GM23338 (cell line): ENCODE data around the gene OASL. TPM values are rescaled to one million over a fixed set of nuclear protein-coding genes. Genes with fewer than 3 reads are reported as not detected.

Experiments used
- ATAC-seq: fragments of 200-7000 bp; cut with Tn5 transposase; 3 replicates; pipeline ENCODE4 v1.9.1; 2020
- DNase-seq: peaks from one replicate; pipeline ENCODE4 v3.0.0-alpha.2; 2015; ENCODE audit warnings: low spot score
- H2AFZ ChIP-seq: fragments of 200-600 bp; sonication (generic); 2 replicates; pipeline ENCODE4 v1.8.0; 2016; ENCODE audit warnings: antibody characterized with exemption, mild to moderate bottlenecking, moderate library complexity
- H3F3A ChIP-seq: fragments of 200-600 bp; sonication (generic); replicated peaks from 2 replicates; pipeline ENCODE4 v1.8.0; 2017; ENCODE audit warnings: antibody characterized with exemption, mixed run types, low read depth
- H3K27ac ChIP-seq: fragments of 200-600 bp; sonication (generic); 2 replicates; pipeline ENCODE4 v1.6.1; 2016; ENCODE audit warnings: low read depth
- H3K27me3 ChIP-seq: fragments of 200-600 bp; sonication (generic); 2 replicates; pipeline ENCODE4 v1.8.0; 2016; ENCODE audit warnings: mild to moderate bottlenecking, mixed run types, moderate library complexity; ENCODE audit not compliant: insufficient read depth
- H3K36me3 ChIP-seq: fragments of 200-600 bp; sonication (generic); 2 replicates; pipeline ENCODE4 v1.8.0; 2016; ENCODE audit warnings: mild to moderate bottlenecking; ENCODE audit not compliant: insufficient read depth
- H3K4me1 ChIP-seq: fragments of 200-600 bp; sonication (generic); 2 replicates; pipeline ENCODE4 v1.8.0; 2016; ENCODE audit warnings: mild to moderate bottlenecking, moderate library complexity; ENCODE audit not compliant: insufficient read depth
- H3K4me2 ChIP-seq: fragments of 200-600 bp; sonication (generic); 2 replicates; pipeline ENCODE4 v1.7.1; 2017; ENCODE audit warnings: mixed run types
- H3K4me3 ChIP-seq: fragments of 200-600 bp; sonication (generic); 2 replicates; pipeline ENCODE4 v1.6.1; 2016; ENCODE audit warnings: mixed run types
- H3K79me2 ChIP-seq: fragments of 200-600 bp; sonication (generic); replicated peaks from 2 replicates; pipeline ENCODE4 v1.8.0; 2017; ENCODE audit warnings: mild to moderate bottlenecking; ENCODE audit not compliant: insufficient read depth
- H3K9me2 ChIP-seq: fragments of 200-600 bp; sonication (generic); 2 replicates; pipeline ENCODE4 v1.8.0; 2017; ENCODE audit not compliant: insufficient read depth
- H4K20me1 ChIP-seq: fragments of 200-600 bp; sonication (generic); replicated peaks from 2 replicates; pipeline ENCODE4 v1.8.0; 2017; ENCODE audit warnings: mild to moderate bottlenecking; ENCODE audit not compliant: insufficient read depth
- H3K27ac Mint-ChIP-seq: 2 replicates; pipeline ENCODE4 v1.8.0; 2020; ENCODE audit warnings: inconsistent platforms, mild to moderate bottlenecking, moderate library complexity, mixed read lengths
- H3K27me3 Mint-ChIP-seq: 3 replicates; pipeline ENCODE4 v1.8.0; 2022; ENCODE audit warnings: low read depth, mild to moderate bottlenecking, moderate library complexity, mixed read lengths, inconsistent platforms; ENCODE audit not compliant: insufficient read depth, poor library complexity
- H3K36me3 Mint-ChIP-seq: 3 replicates; pipeline ENCODE4 v1.8.0; 2021; ENCODE audit warnings: low read depth, mild to moderate bottlenecking, inconsistent platforms, moderate library complexity, mixed read lengths
- H3K4me1 Mint-ChIP-seq: 3 replicates; pipeline ENCODE4 v1.8.0; 2020; ENCODE audit warnings: mild to moderate bottlenecking, inconsistent platforms, mixed read lengths
- H3K4me3 Mint-ChIP-seq: 3 replicates; pipeline ENCODE4 v1.8.0; 2021; ENCODE audit warnings: moderate library complexity, mild to moderate bottlenecking, inconsistent platforms, mixed read lengths
- H3K9me3 Mint-ChIP-seq: 3 replicates; pipeline ENCODE4 v1.8.0; 2020; ENCODE audit warnings: moderate library complexity, mild to moderate bottlenecking, inconsistent platforms, mixed read lengths
- CREB1 ChIP-seq: fragments of 250-450 bp; sonication (Bioruptor Pico); IDR thresholded peaks from 2 replicates; pipeline ENCODE4 v1.5.0; 2020; ENCODE audit warnings: low read depth, mild to moderate bottlenecking, moderate library complexity
- EZH2 ChIP-seq: fragments of 200-600 bp; sonication (generic); IDR thresholded peaks from one replicate; pipeline ENCODE4 v1.8.0; 2017; ENCODE audit warnings: antibody characterized with exemption, mild to moderate bottlenecking, low read depth; ENCODE audit not compliant: unreplicated experiment
- EZH2phosphoT487 ChIP-seq: fragments of 200-600 bp; sonication (generic); IDR thresholded peaks from one replicate; pipeline ENCODE4 v1.8.1; 2018; ENCODE audit warnings: antibody characterized with exemption; ENCODE audit not compliant: unreplicated experiment
- JUNB ChIP-seq: IDR thresholded peaks from one replicate; pipeline ENCODE4 v1.6.1; 2016; ENCODE audit warnings: antibody characterized with exemption; ENCODE audit not compliant: unreplicated experiment
- POLR2AphosphoS5 ChIP-seq: IDR thresholded peaks from 2 replicates; pipeline ENCODE4 v1.6.1; 2016; ENCODE audit warnings: antibody characterized with exemption, low read depth
- long read RNA-seq: library from polyadenylated mRNA; unstranded; transcript quantifications from one replicate; pipeline ENCODE4 v2.0.0, GENCODE V29; 2020; ENCODE audit not compliant: unreplicated experiment
- polyA plus RNA-seq: library from polyadenylated mRNA; unstranded; fragments of >200 nt; fragmentation: Nextera tagmentation; extraction: Ambion mirVana; gene quantifications from 2 replicates; pipeline ENCODE4 v1.2.1, GENCODE V29; 2016
- total RNA-seq: library from RNA; depleted of rRNA; stranded (reverse); fragments of >200 nt; shearing (Covaris generic); gene quantifications from 2 replicates; pipeline ENCODE4 v1.2.3, GENCODE V29; 2014; rRNA removed
- TF ChIP-seq, protein P1 (sequence below): fragments of 250-450 bp; sonication (Bioruptor Pico); IDR thresholded peaks from 2 replicates; pipeline ENCODE4 v1.5.0; 2020; ENCODE audit warnings: mild to moderate bottlenecking, moderate library complexity
- TF ChIP-seq, protein P2 (sequence below): IDR thresholded peaks from 2 replicates; pipeline ENCODE4 v1.6.1; 2016; ENCODE audit warnings: antibody characterized with exemption

OASL gene, protein sequence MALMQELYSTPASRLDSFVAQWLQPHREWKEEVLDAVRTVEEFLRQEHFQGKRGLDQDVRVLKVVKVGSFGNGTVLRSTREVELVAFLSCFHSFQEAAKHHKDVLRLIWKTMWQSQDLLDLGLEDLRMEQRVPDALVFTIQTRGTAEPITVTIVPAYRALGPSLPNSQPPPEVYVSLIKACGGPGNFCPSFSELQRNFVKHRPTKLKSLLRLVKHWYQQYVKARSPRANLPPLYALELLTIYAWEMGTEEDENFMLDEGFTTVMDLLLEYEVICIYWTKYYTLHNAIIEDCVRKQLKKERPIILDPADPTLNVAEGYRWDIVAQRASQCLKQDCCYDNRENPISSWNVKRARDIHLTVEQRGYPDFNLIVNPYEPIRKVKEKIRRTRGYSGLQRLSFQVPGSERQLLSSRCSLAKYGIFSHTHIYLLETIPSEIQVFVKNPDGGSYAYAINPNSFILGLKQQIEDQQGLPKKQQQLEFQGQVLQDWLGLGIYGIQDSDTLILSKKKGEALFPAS
- total RNA-seq, result not detected in 2 replicates
- polyA plus RNA-seq, result not detected in 2 replicates
- long read RNA-seq, result 0 reads

DNA sequence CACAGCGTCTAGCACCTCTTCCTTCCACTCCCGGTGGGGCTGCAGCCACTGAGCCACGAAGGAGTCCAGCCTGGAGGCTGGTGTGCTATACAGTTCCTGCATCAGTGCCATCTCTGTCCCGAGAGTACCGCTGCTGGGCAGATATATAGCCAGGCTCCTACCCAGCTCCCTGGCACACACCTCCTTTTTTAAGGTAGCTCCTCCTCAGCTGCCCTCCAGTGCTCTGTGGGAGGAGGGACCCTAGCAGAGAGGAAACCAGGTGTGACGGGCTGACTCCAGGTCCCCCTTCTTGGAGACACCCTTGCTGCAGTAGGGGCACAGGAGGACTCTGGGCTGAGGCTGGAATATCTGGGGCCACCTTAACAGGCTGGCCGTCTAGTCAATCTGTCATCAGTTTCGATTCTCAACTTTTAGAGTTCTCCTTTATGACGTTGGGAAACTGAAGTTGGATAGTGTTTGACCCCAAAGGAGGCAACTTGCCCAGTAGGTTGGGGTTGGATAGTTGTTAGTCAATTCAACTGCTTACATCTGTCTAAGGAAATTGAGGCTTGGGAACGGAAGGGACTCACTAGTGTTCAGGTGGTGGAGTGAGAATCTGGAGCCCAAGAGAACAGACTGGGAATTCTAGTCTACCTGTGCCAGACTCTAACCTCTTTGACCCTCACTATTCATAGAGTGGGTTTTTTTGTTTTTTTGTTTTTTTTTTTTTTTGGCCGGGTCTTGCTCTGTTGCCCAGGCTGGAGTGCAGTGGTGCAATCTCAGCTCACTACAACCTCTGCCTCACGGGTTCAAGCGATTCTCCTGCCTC lies at the start of gene OASL:
Gene OASL, minus strand, starts transcription at position 386 of the 808 bp plus-strand sequence. Its CDS starts 275 bp downstream, at position 111.
- no peaks in the 10 kb centered on the region for H3K36me3 ChIP-seq
- no peaks in the 10 kb centered on the region for H3F3A ChIP-seq
- DNase-seq (no peak), ATAC-seq (peak; percentile 28; the same call in 1 of the 3 replicates)
- H3K27ac ChIP-seq, result no peak within 1 kb of the TSS
- H3K4me1 ChIP-seq, result no peaks in the 10 kb centered on the region
- peak within 1 kb of the TSS; percentile 23 for H2AFZ ChIP-seq
- Mint-ChIP-seq H3K27me3 (peaks cover 7% of the 10 kb centered on the region), H3K4me1 (peaks cover 7% of the 10 kb centered on the region; the same call in 2 of the 3 replicates), H3K4me3 (no peak within 1 kb of the TSS), H3K27ac (no peak within 1 kb of the TSS), H3K36me3 (no peaks in the 10 kb centered on the region), H3K9me3 (no peaks in the 10 kb centered on the region)
- H3K79me2 ChIP-seq, result no peaks in the 10 kb centered on the region
- no peaks in the 10 kb centered on the region for H3K9me2 ChIP-seq
- H3K4me2 ChIP-seq, result no peak within 1 kb of the TSS
- no peak within 1 kb of the TSS for H3K4me3 ChIP-seq
- no peaks in the 10 kb centered on the region for H4K20me1 ChIP-seq
- TF ChIP-seq POLR2AphosphoS5 (no peak), CREB1 (no peak), EZH2 (no peak), JUNB (no peak), EZH2phosphoT487 (no peak)
- TF ChIP-seq, protein P1, sequence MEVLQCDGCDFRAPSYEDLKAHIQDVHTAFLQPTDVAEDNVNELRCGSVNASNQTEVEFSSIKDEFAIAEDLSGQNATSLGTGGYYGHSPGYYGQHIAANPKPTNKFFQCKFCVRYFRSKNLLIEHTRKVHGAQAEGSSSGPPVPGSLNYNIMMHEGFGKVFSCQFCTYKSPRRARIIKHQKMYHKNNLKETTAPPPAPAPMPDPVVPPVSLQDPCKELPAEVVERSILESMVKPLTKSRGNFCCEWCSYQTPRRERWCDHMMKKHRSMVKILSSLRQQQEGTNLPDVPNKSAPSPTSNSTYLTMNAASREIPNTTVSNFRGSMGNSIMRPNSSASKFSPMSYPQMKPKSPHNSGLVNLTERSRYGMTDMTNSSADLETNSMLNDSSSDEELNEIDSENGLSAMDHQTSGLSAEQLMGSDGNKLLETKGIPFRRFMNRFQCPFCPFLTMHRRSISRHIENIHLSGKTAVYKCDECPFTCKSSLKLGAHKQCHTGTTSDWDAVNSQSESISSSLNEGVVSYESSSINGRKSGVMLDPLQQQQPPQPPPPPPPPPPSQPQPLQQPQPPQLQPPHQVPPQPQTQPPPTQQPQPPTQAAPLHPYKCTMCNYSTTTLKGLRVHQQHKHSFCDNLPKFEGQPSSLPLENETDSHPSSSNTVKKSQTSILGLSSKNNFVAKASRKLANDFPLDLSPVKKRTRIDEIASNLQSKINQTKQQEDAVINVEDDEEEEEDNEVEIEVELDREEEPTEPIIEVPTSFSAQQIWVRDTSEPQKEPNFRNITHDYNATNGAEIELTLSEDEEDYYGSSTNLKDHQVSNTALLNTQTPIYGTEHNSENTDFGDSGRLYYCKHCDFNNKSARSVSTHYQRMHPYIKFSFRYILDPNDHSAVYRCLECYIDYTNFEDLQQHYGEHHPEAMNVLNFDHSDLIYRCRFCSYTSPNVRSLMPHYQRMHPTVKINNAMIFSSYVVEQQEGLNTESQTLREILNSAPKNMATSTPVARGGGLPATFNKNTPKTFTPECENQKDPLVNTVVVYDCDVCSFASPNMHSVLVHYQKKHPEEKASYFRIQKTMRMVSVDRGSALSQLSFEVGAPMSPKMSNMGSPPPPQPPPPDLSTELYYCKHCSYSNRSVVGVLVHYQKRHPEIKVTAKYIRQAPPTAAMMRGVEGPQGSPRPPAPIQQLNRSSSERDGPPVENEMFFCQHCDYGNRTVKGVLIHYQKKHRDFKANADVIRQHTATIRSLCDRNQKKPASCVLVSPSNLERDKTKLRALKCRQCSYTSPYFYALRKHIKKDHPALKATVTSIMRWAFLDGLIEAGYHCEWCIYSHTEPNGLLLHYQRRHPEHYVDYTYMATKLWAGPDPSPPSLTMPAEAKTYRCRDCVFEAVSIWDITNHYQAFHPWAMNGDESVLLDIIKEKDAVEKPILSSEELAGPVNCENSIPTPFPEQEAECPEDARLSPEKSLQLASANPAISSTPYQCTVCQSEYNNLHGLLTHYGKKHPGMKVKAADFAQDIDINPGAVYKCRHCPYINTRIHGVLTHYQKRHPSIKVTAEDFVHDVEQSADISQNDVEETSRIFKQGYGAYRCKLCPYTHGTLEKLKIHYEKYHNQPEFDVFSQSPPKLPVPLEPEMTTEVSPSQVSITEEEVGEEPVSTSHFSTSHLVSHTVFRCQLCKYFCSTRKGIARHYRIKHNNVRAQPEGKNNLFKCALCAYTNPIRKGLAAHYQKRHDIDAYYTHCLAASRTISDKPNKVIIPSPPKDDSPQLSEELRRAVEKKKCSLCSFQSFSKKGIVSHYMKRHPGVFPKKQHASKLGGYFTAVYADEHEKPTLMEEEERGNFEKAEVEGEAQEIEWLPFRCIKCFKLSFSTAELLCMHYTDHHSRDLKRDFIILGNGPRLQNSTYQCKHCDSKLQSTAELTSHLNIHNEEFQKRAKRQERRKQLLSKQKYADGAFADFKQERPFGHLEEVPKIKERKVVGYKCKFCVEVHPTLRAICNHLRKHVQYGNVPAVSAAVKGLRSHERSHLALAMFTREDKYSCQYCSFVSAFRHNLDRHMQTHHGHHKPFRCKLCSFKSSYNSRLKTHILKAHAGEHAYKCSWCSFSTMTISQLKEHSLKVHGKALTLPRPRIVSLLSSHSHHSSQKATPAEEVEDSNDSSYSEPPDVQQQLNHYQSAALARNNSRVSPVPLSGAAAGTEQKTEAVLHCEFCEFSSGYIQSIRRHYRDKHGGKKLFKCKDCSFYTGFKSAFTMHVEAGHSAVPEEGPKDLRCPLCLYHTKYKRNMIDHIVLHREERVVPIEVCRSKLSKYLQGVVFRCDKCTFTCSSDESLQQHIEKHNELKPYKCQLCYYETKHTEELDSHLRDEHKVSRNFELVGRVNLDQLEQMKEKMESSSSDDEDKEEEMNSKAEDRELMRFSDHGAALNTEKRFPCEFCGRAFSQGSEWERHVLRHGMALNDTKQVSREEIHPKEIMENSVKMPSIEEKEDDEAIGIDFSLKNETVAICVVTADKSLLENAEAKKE, result no peak
- TF ChIP-seq, protein P2, sequence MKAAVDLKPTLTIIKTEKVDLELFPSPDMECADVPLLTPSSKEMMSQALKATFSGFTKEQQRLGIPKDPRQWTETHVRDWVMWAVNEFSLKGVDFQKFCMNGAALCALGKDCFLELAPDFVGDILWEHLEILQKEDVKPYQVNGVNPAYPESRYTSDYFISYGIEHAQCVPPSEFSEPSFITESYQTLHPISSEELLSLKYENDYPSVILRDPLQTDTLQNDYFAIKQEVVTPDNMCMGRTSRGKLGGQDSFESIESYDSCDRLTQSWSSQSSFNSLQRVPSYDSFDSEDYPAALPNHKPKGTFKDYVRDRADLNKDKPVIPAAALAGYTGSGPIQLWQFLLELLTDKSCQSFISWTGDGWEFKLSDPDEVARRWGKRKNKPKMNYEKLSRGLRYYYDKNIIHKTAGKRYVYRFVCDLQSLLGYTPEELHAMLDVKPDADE, result no peak
- H3K27me3 ChIP-seq, result no peaks in the 10 kb centered on the region
